ENCODE results near the gene THADA. TPM values are rescaled to one million over a fixed set of nuclear protein-coding genes. Genes with fewer than 3 reads are reported as not detected.

THADA gene
- total and polyA plus RNA-seq, 2 experiments from 2014 or later: 10.8 to 18.8 TPM

- WGBS (ENCODE audit: low lambda C conversion rate, missing lambda C conversion rate): 8% methylated on average over 4 of the region's 4 CpGs
- peaks cover 33% of the 10 kb centered on the region for H4K20me1 ChIP-seq (ENCODE audit: insufficient read depth, poor library complexity, severe bottlenecking)
- peaks cover 47% of the 10 kb centered on the region for H3K79me2 ChIP-seq
- peak overlapping the region; percentile 69 for H3K4me3 ChIP-seq
- peak overlapping the region; percentile 100 for H3K27ac ChIP-seq
- H3K36me3 ChIP-seq (replicated peaks; ENCODE audit: insufficient read depth, low read depth): no peaks in the 10 kb centered on the region
- H3K9me3 ChIP-seq (ENCODE audit: low read depth): no peaks in the 10 kb centered on the region
- H3K4me2 ChIP-seq: peak overlapping the region; percentile 77
- no peaks in the 10 kb centered on the region for H3K27me3 ChIP-seq
- no peaks in the 10 kb centered on the region for H3K9me2 ChIP-seq (replicated peaks; ENCODE audit: insufficient read depth)
- peak; percentile 44 for DNase-seq (ENCODE audit: low spot score)
- H2AFZ ChIP-seq: no peak overlapping the region
- no peak for TF ChIP-seq CTCF (IDR thresholded peaks at IDR 0.05; ENCODE audit: poor library complexity)
- TF ChIP-seq EZH2phosphoT487 (IDR thresholded peaks at IDR 0.05; ENCODE audit: low read depth, severe bottlenecking, unreplicated experiment): no peak
- no peak for TF ChIP-seq EZH2 (IDR thresholded peaks at IDR 0.05; ENCODE audit: borderline replicate concordance)
- peaks cover 35% of the 10 kb centered on the region for H3K4me1 ChIP-seq (ENCODE audit: insufficient read depth)
Measured at GRCh38 chr2:43223521-43224001, 372.3 kb downstream of the THADA start.

GRCh38 chr2:43222475-43223309 lies 373.1 kb downstream of the THADA start:
- H3K4me1 ChIP-seq (ENCODE audit: insufficient read depth): peaks cover 35% of the 10 kb centered on the region
- no peaks in the 10 kb centered on the region for H3K27me3 ChIP-seq
- DNase-seq (ENCODE audit: low spot score): peak; percentile 39
- H2AFZ ChIP-seq: no peak overlapping the region
- no peaks in the 10 kb centered on the region for H3K36me3 ChIP-seq (replicated peaks; ENCODE audit: insufficient read depth, low read depth)
- peaks cover 41% of the 10 kb centered on the region for H3K79me2 ChIP-seq
- H3K4me3 ChIP-seq: peak overlapping the region; percentile 69
- H3K27ac ChIP-seq: peak overlapping the region; percentile 100
- TF ChIP-seq EZH2 (IDR thresholded peaks at IDR 0.05; ENCODE audit: borderline replicate concordance): no peak
- TF ChIP-seq EZH2phosphoT487 (IDR thresholded peaks at IDR 0.05; ENCODE audit: low read depth, severe bottlenecking, unreplicated experiment): peak; percentile 23
- H3K4me2 ChIP-seq: peak overlapping the region; percentile 77
- no peaks in the 10 kb centered on the region for H3K9me3 ChIP-seq (ENCODE audit: low read depth)
- 12% methylated on average over 8 of the region's 8 CpGs for WGBS (ENCODE audit: low lambda C conversion rate, missing lambda C conversion rate)
- H3K9me2 ChIP-seq (replicated peaks; ENCODE audit: insufficient read depth): no peaks in the 10 kb centered on the region
- H4K20me1 ChIP-seq (ENCODE audit: insufficient read depth, poor library complexity, severe bottlenecking): peaks cover 33% of the 10 kb centered on the region

GRCh38 chr2:43221763-43222474 lies 373.9 kb downstream of the THADA start:
- Histone ChIP-seq H2AFZ (no peak overlapping the region), H3K9me3 (ENCODE audit: low read depth) (no peaks in the 10 kb centered on the region), H4K20me1 (ENCODE audit: insufficient read depth, poor library complexity, severe bottlenecking) (peaks cover 33% of the 10 kb centered on the region), H3K9me2 (replicated peaks; ENCODE audit: insufficient read depth) (no peaks in the 10 kb centered on the region), H3K4me3 (peak overlapping the region; percentile 69), H3K36me3 (replicated peaks; ENCODE audit: insufficient read depth, low read depth) (no peaks in the 10 kb centered on the region), H3K27ac (peak overlapping the region; percentile 100), H3K4me2 (peak overlapping the region; percentile 77), H3K4me1 (ENCODE audit: insufficient read depth) (peaks cover 38% of the 10 kb centered on the region), H3K27me3 (no peaks in the 10 kb centered on the region), H3K79me2 (peaks cover 41% of the 10 kb centered on the region)
- WGBS (ENCODE audit: low lambda C conversion rate, missing lambda C conversion rate): 2% methylated on average over 8 of the region's 8 CpGs
- TF ChIP-seq CTCF (IDR thresholded peaks at IDR 0.05; ENCODE audit: poor library complexity) (no peak), EZH2phosphoT487 (IDR thresholded peaks at IDR 0.05; ENCODE audit: low read depth, severe bottlenecking, unreplicated experiment) (no peak), EZH2 (IDR thresholded peaks at IDR 0.05; ENCODE audit: borderline replicate concordance) (no peak)
- DNase-seq (ENCODE audit: low spot score): peak; percentile 95

Measured in hepatocyte (in vitro differentiated cells).